GM23338 (cell line): ENCODE data around the gene SGSH.

Experiments used
- CTCF ChIP-seq, 2 experiments: fragments of 200-600 bp in 1 of 2; sonication (generic) in 1 of 2; conservative IDR thresholded peaks; 2 replicates each; pipeline versions ENCODE4 v1.5.1 to v1.6.1; 2016 to 2017; ENCODE audit warnings: antibody characterized with exemption in 2 of 2, low read depth in 2 of 2, mild to moderate bottlenecking in 2 of 2, moderate library complexity in 1 of 2
- EZH2 ChIP-seq: fragments of 200-600 bp; sonication (generic); IDR thresholded peaks from one replicate; pipeline ENCODE4 v1.8.0; 2017; ENCODE audit warnings: antibody characterized with exemption, mild to moderate bottlenecking, low read depth; ENCODE audit not compliant: unreplicated experiment
- EZH2phosphoT487 ChIP-seq: fragments of 200-600 bp; sonication (generic); IDR thresholded peaks from one replicate; pipeline ENCODE4 v1.8.1; 2018; ENCODE audit warnings: antibody characterized with exemption; ENCODE audit not compliant: unreplicated experiment
- POLR2AphosphoS5 ChIP-seq: IDR thresholded peaks from 2 replicates; pipeline ENCODE4 v1.6.1; 2016; ENCODE audit warnings: antibody characterized with exemption, low read depth
- REST ChIP-seq: IDR thresholded peaks from one replicate; pipeline ENCODE4 v1.6.1; 2018; ENCODE audit warnings: antibody characterized with exemption; ENCODE audit not compliant: unreplicated experiment
- ZNF114 ChIP-seq: fragments of 250-450 bp; sonication (Bioruptor Pico); IDR thresholded peaks from 2 replicates; pipeline ENCODE4 v1.5.0; 2020; ENCODE audit warnings: mild to moderate bottlenecking, moderate library complexity

- TF ChIP-seq POLR2AphosphoS5 (no peak), REST (no peak), EZH2 (no peak), CTCF (conservative IDR thresholded peaks at IDR 0.05; ENCODE audit: low read depth in 2 of 2) (no peak), EZH2phosphoT487 (no peak), ZNF114 (CRISPR knock-in tag) (no peak)
These were observed 29.4 kb downstream of the SGSH start for GRCh38 chr17:80190716-80191115.
